Body of pancreas (tissue), 4 donors: ENCODE results near the gene SPTBN1.

Source experiments
- POLR2A ChIP-seq, 3 donors: fragments of 450-650 bp; IDR thresholded peaks; one replicate each; pipeline ENCODE4 v1.6.1; 2016; ENCODE audit warnings: antibody characterized with exemption in 3 of 3, mild to moderate bottlenecking in 2 of 3
- TF ChIP-seq, protein P1 (sequence below), 7 experiments: fragments of 450-650 bp in 4 of 7; fragments of 200-600 bp in 3 of 7; sonication (generic) in 3 of 7; IDR thresholded peaks; one replicate each; pipeline ENCODE4 v1.5.1; 2016 to 2019; ENCODE audit warnings: antibody characterized with exemption in 7 of 7

DNA sequence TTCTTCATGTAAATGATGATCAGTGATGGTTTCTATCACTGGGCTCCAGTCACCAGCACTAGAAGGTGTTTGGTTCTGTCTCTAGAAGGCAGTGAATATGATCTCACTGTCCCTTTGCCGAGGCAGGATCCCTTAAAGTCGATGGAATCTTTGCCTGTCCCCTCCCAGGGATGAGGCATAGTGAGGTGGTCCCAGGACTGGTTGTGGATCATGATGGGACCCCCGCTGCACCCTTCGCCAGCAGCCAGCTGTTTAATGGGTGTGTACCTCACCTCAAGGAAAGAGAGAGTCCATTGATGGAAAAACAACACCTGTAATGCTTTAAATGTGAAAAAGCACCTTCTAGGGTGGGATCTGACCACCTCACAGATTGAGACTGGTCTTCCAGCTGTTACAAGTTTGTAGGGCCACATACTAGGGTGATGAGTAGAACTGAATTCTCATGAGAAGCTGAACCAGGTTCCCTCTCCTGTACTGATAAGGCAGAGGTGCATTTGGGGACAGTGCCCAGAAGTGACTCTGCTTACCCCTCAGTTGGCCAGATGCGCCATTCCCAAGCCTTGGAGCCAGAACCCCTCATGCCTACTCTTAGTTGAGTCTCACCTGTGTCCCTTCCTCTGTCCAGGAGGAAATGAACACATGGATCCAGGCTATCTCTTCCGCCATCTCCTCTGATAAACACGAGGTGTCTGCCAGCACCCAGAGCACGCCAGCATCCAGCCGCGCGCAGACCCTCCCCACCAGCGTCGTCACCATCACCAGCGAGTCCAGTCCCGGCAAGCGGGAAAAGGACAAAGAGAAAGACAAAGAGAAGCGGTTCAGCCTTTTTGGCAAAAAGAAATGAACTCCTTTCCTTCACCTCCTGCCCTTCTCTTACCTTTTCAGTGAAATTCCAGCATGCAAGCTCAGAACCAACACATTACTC lies 211.9 kb downstream of the SPTBN1 start:
- TF ChIP-seq, protein P1, sequence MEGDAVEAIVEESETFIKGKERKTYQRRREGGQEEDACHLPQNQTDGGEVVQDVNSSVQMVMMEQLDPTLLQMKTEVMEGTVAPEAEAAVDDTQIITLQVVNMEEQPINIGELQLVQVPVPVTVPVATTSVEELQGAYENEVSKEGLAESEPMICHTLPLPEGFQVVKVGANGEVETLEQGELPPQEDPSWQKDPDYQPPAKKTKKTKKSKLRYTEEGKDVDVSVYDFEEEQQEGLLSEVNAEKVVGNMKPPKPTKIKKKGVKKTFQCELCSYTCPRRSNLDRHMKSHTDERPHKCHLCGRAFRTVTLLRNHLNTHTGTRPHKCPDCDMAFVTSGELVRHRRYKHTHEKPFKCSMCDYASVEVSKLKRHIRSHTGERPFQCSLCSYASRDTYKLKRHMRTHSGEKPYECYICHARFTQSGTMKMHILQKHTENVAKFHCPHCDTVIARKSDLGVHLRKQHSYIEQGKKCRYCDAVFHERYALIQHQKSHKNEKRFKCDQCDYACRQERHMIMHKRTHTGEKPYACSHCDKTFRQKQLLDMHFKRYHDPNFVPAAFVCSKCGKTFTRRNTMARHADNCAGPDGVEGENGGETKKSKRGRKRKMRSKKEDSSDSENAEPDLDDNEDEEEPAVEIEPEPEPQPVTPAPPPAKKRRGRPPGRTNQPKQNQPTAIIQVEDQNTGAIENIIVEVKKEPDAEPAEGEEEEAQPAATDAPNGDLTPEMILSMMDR (IDR thresholded peaks at IDR 0.05) = no peak
- no peak for TF ChIP-seq POLR2A (IDR thresholded peaks at IDR 0.05)
